Epithelial cell of proximal tubule (primary cell): ENCODE measurements around the gene DSTN. TPM values are rescaled to one million over a fixed set of nuclear protein-coding genes. Genes with fewer than 3 reads are reported as not detected.

Experiments
- DNase-seq: peaks from one replicate; pipeline ENCODE4 v3.0.0-alpha.2; 2011; ENCODE audit warnings: low read depth
- H3K4me3 ChIP-seq: 2 replicates; pipeline ENCODE4 v1.5.1; 2011; ENCODE audit warnings: low read depth, mild to moderate bottlenecking, low read length
- total RNA-seq: library from RNA; depleted of rRNA; stranded (reverse); fragments of >200 nt; gene quantifications from 2 replicates; pipeline ENCODE4 v1.2.3, GENCODE V29; 2015
- TF ChIP-seq, protein P1 (sequence below): conservative IDR thresholded peaks from 2 replicates; pipeline ENCODE4 v1.5.1; 2012; ENCODE audit warnings: low read depth, mild to moderate bottlenecking, low read length

DSTN gene
- total RNA-seq, 1 donor from 2014 or later = 317 TPM

DNA sequence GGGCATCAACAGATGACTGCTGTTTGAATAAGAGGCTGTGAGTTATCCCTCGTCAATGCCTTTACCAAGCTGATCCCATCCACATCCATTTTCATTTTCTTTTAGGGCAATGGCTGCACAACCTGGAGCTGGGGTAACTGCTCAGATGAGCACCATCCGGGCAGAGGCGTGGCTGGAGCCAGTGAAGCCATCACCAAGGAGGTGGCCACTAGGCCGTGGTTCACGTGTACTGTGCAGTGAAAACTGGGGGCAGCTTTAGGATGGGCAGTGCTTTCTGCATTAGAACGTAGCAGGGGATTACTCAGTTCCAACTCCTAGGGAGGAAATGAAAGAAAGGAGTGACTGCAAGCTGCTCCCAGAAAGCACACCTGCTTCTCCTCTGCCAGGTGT lies 60.9 kb downstream of the DSTN start:
- H3K4me3 ChIP-seq = no peak overlapping the region
- TF ChIP-seq, protein P1, sequence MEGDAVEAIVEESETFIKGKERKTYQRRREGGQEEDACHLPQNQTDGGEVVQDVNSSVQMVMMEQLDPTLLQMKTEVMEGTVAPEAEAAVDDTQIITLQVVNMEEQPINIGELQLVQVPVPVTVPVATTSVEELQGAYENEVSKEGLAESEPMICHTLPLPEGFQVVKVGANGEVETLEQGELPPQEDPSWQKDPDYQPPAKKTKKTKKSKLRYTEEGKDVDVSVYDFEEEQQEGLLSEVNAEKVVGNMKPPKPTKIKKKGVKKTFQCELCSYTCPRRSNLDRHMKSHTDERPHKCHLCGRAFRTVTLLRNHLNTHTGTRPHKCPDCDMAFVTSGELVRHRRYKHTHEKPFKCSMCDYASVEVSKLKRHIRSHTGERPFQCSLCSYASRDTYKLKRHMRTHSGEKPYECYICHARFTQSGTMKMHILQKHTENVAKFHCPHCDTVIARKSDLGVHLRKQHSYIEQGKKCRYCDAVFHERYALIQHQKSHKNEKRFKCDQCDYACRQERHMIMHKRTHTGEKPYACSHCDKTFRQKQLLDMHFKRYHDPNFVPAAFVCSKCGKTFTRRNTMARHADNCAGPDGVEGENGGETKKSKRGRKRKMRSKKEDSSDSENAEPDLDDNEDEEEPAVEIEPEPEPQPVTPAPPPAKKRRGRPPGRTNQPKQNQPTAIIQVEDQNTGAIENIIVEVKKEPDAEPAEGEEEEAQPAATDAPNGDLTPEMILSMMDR = no peak
- no peak for DNase-seq

- TF ChIP-seq, protein P1 = no peak
- no peak for DNase-seq
- H3K4me3 ChIP-seq = no peak overlapping the region
Observed at GRCh38 chr20:17631576-17632319, 61.9 kb downstream of the DSTN start.

DNA sequence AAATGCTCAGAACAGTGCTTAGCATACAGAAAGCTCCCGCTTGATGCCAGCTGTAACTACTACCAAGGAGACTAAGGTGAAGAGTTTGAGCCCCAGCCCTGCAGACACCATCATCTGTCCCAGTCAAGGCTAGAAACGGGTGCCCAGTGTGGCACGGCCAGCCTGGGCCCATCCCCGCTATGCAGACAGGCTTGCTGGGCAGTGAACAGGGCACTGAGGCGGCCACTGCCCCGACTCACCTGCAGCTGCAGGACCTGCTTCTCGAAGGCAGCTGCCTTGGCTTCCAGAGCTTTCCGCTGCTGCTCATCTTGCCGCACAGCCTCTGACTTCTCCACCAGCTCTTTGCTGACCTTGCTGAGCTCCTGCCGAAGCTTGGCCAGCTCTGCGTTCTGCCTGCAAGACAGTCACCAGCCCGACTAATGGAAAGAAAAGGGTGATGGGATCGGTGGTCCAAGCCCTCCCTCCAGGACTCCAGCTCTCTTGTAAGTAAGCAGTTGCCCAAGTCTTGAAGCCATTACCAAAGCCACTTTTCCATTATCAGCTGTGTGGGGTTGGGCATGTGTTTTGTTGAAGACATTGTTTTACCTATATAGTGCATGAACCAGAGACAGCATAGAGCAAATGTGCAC lies 63.5 kb downstream of the DSTN start:
- TF ChIP-seq, protein P1 = no peak
- H3K4me3 ChIP-seq = no peak overlapping the region
- no peak for DNase-seq

GRCh38 chr20:17633850-17634500 lies 64.1 kb downstream of the DSTN start:
- no peak for DNase-seq
- TF ChIP-seq, protein P1 = no peak

GRCh38 chr20:17634661-17635331 lies 64.9 kb downstream of the DSTN start:
- DNase-seq = no peak
- TF ChIP-seq, protein P1 = no peak
- no peak overlapping the region for H3K4me3 ChIP-seq

More at GRCh38 chr20:17633850-17634500, 64.1 kb downstream of the DSTN start:
- H3K4me3 ChIP-seq = no peak overlapping the region

GRCh38 chr20:17635332-17636244 lies 65.7 kb downstream of the DSTN start:
- no peak overlapping the region for H3K4me3 ChIP-seq
- no peak for DNase-seq

More at GRCh38 chr20:17635332-17636244, 65.7 kb downstream of the DSTN start:
- TF ChIP-seq, protein P1 = no peak
